PC-9 (cell line): ENCODE data around the gene TMEM138. TPM values are rescaled to one million over a fixed set of nuclear protein-coding genes. Genes with fewer than 3 reads are reported as not detected.

Experiments
- BruUV-seq: library from RNA; stranded (reverse); fragments of 400-500 nt; replicated peaks from 2 replicates; lab custom pipeline; 2021; lab: Mats Ljungman, UMichigan
- CTCF ChIA-PET: fragments of 300-600 bp; sonication (Branson Sonifier 250); formaldehyde crosslinking; loops from one replicate; lab custom pipeline; 2022; ENCODE audit warnings: antibody characterized with exemption; lab: Charles Lee
- POLR2A ChIA-PET: fragments of 300-600 bp; sonication (Branson Sonifier 250); formaldehyde crosslinking; loops from one replicate; lab custom pipeline; 2022; ENCODE audit warnings: antibody characterized with exemption; ENCODE audit not compliant: unreplicated experiment; lab: Charles Lee
- DNase-seq, 2 experiments: peaks; one replicate each; pipeline versions ENCODE4 v3.0.0 to v3.0.0-alpha.2; 2015 to 2022; ENCODE audit warnings: mixed read lengths in 1 of 2
- H2AFZ ChIP-seq: fragments of 200-600 bp; sonication (generic); 2 replicates; pipeline ENCODE4 v1.8.1; 2017; ENCODE audit warnings: antibody characterized with exemption
- H3F3A ChIP-seq: fragments of 200-600 bp; sonication (generic); 2 replicates; pipeline ENCODE4 v1.8.1; 2017; ENCODE audit warnings: antibody characterized with exemption, mild to moderate bottlenecking, low read depth; ENCODE audit not compliant: insufficient read depth
- H3K27ac ChIP-seq: fragments of 200-600 bp; sonication (generic); 2 replicates; pipeline ENCODE4 v1.6.1; 2016; ENCODE audit warnings: mixed run types
- H3K27me3 ChIP-seq: fragments of 200-600 bp; sonication (generic); 2 replicates; pipeline ENCODE4 v1.6.1; 2016; ENCODE audit warnings: low read depth, mixed run types; ENCODE audit not compliant: insufficient read depth
- H3K36me3 ChIP-seq: fragments of 200-600 bp; sonication (generic); 2 replicates; pipeline ENCODE4 v1.6.1; 2016; ENCODE audit warnings: low read depth, mixed run types
- H3K4me1 ChIP-seq: fragments of 200-600 bp; sonication (generic); replicated peaks from 2 replicates; pipeline ENCODE4 v1.6.1; 2016; ENCODE audit warnings: mixed run types; ENCODE audit not compliant: insufficient read depth
- H3K4me2 ChIP-seq: fragments of 200-600 bp; sonication (generic); 2 replicates; pipeline ENCODE4 v1.6.1; 2017; ENCODE audit warnings: mixed run types
- H3K4me3 ChIP-seq: fragments of 200-600 bp; sonication (generic); 2 replicates; pipeline ENCODE4 v1.6.1; 2016; ENCODE audit warnings: mixed run types
- H3K79me2 ChIP-seq: fragments of 200-600 bp; sonication (generic); 2 replicates; pipeline ENCODE4 v1.6.1; 2017; ENCODE audit warnings: low read depth, mixed run types
- H3K9me2 ChIP-seq: fragments of 200-600 bp; sonication (generic); 2 replicates; pipeline ENCODE4 v1.8.1; 2017; ENCODE audit warnings: mild to moderate bottlenecking; ENCODE audit not compliant: insufficient read depth
- H3K9me3 ChIP-seq: fragments of 200-600 bp; sonication (generic); 2 replicates; pipeline ENCODE4 v1.8.1; 2016; ENCODE audit warnings: low read depth; ENCODE audit not compliant: insufficient read depth
- H4K20me1 ChIP-seq: fragments of 200-600 bp; sonication (generic); 2 replicates; pipeline ENCODE4 v1.8.1; 2017; ENCODE audit not compliant: insufficient read depth
- EZH2 ChIP-seq: fragments of 200-600 bp; sonication (generic); IDR thresholded peaks from 2 replicates; pipeline ENCODE4 v1.8.0; 2017; ENCODE audit warnings: antibody characterized with exemption, low read depth
- intact Hi-C: fragments of 100-400 bp; cut with micrococcal nuclease; formaldehyde crosslinking; loops from one replicate; pipeline ENCODE4 v1.10.0; 2022; ENCODE audit not compliant: unreplicated experiment
- total RNA-seq: library from RNA; stranded (reverse); gene quantifications from 2 replicates; pipeline ENCODE4 v1.2.3, GENCODE V29; 2021
- TF ChIP-seq, protein P1 (sequence below): fragments of 200-600 bp; sonication (generic); conservative IDR thresholded peaks from 2 replicates; pipeline ENCODE4 v1.6.1; 2017; ENCODE audit warnings: mixed run types, antibody characterized with exemption, mild to moderate bottlenecking, moderate library complexity

Gene TMEM138
- total RNA-seq, 1 experiment from 2014 or later: 46.1 TPM

- H3K36me3 ChIP-seq: peaks cover 47% of the 10 kb centered on the region
- peaks cover 18% of the 10 kb centered on the region for H3K4me1 ChIP-seq
- no peaks in the 10 kb centered on the region for H3K9me3 ChIP-seq
- POLR2A ChIA-PET: interaction anchor here (0.6 to 0.7 kb wide), 4 partner anchors 28 to 65 kb away, joined by 3 to 27 read pairs (median 10); partner anchors contain the start of genes CYB561A3 and TMEM216
- TF ChIP-seq, protein P1, sequence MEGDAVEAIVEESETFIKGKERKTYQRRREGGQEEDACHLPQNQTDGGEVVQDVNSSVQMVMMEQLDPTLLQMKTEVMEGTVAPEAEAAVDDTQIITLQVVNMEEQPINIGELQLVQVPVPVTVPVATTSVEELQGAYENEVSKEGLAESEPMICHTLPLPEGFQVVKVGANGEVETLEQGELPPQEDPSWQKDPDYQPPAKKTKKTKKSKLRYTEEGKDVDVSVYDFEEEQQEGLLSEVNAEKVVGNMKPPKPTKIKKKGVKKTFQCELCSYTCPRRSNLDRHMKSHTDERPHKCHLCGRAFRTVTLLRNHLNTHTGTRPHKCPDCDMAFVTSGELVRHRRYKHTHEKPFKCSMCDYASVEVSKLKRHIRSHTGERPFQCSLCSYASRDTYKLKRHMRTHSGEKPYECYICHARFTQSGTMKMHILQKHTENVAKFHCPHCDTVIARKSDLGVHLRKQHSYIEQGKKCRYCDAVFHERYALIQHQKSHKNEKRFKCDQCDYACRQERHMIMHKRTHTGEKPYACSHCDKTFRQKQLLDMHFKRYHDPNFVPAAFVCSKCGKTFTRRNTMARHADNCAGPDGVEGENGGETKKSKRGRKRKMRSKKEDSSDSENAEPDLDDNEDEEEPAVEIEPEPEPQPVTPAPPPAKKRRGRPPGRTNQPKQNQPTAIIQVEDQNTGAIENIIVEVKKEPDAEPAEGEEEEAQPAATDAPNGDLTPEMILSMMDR: no peak
- TF ChIP-seq EZH2: no peak
- H3K27me3 ChIP-seq: no peaks in the 10 kb centered on the region
- H3K9me2 ChIP-seq: no peaks in the 10 kb centered on the region
- H3F3A ChIP-seq: peaks cover 5% of the 10 kb centered on the region; the same call in 1 of the 2 replicates
- H3K79me2 ChIP-seq: peaks cover 70% of the 10 kb centered on the region
- H3K4me3 ChIP-seq: no peak overlapping the region
- H2AFZ ChIP-seq: no peak overlapping the region
- peaks cover 54% of the 10 kb centered on the region for H4K20me1 ChIP-seq
- no peak overlapping the region for H3K4me2 ChIP-seq
- intact Hi-C loops: no loop called here
- no peak overlapping the region for H3K27ac ChIP-seq
- DNase-seq: no peak
- no TSS peak for BruUV-seq
- CTCF ChIA-PET: interaction anchor here (0.5 to 0.9 kb wide), 2 partner anchors 8 to 30 kb away, joined by 3 to 4 read pairs; no protein-coding TSS in a partner anchor
Measured at GRCh38 chr11:61327669-61328071, 34.5 kb upstream of the TMEM138 start.

DNA sequence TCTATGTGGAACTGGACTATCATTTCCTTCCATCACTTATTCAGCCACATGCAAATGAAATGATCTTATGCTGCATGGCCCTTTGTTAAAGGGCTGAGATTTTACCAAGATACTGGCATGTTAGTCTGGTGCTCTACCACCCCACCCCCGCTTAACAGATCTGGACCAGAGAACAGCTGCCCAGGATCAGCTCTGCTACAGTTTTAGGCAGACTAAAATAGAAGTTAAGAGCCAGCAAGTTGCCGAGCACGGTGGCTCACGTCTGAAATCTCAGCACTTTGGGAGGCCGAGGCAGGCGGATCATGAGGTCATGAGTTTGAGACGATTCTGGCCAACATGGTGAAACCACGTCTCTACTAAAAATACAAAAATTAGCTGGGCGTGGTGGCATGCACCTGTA lies 33.8 kb upstream of the TMEM138 start:
- Histone ChIP-seq H3K27ac (no peak overlapping the region), H2AFZ (no peak overlapping the region), H3K27me3 (no peaks in the 10 kb centered on the region), H3K4me1 (peaks cover 18% of the 10 kb centered on the region), H3K9me3 (no peaks in the 10 kb centered on the region), H3K4me3 (no peak overlapping the region), H3F3A (peaks cover 6% of the 10 kb centered on the region), H4K20me1 (peaks cover 54% of the 10 kb centered on the region), H3K79me2 (peaks cover 73% of the 10 kb centered on the region), H3K36me3 (peaks cover 40% of the 10 kb centered on the region), H3K9me2 (no peaks in the 10 kb centered on the region), H3K4me2 (no peak overlapping the region)
- POLR2A ChIA-PET: no interaction called here
- BruUV-seq: no TSS peak
- TF ChIP-seq EZH2: no peak
- TF ChIP-seq, protein P1: no peak
- intact Hi-C loops: no loop called here
- CTCF ChIA-PET: no interaction called here
- no peak for DNase-seq

GRCh38 chr11:61329871-61330270 lies 32.3 kb upstream of the TMEM138 start:
- H3K4me1 ChIP-seq: peaks cover 30% of the 10 kb centered on the region
- ChIA-PET POLR2A (no interaction called here), CTCF (no interaction called here)
- DNase-seq: no peak
- H3K4me3 ChIP-seq: no peak overlapping the region
- BruUV-seq: no TSS peak
- H2AFZ ChIP-seq: no peak overlapping the region
- no peaks in the 10 kb centered on the region for H3K9me3 ChIP-seq
- H3K4me2 ChIP-seq: no peak overlapping the region
- peaks cover 20% of the 10 kb centered on the region for H3F3A ChIP-seq
- H3K36me3 ChIP-seq: peaks cover 25% of the 10 kb centered on the region
- H3K27ac ChIP-seq: no peak overlapping the region
- H4K20me1 ChIP-seq: peaks cover 54% of the 10 kb centered on the region
- H3K27me3 ChIP-seq: no peaks in the 10 kb centered on the region
- no peaks in the 10 kb centered on the region for H3K9me2 ChIP-seq
- TF ChIP-seq, protein P1: no peak
- no peak for TF ChIP-seq EZH2
- H3K79me2 ChIP-seq: peaks cover 80% of the 10 kb centered on the region
- intact Hi-C loops: loop anchor here (10.0 kb wide), 2 partner anchors 75 to 185 kb away; no protein-coding TSS in a partner anchor
